Stimulated activated effector memory CD8-positive, alpha-beta T cell treated with anti-CD3 and anti-CD28 coated beads, Interleukin-12 subunit alpha, Interleukin-12 subunit beta, amount 100 ng/mL, for 72 hours (primary cell): ENCODE measurements around the gene CCDC85C.

Source experiments
- ATAC-seq: fragments of 150-1000 bp; cut with Tn5 transposase; 2 replicates; pipeline ENCODE4 v1.10.0; 2021
- DNase-seq, 2 donors: peaks; one replicate each; pipeline ENCODE4 v3.0.0; 2021 to 2022; ENCODE audit warnings: low spot score in 2 of 2
- H3K27ac Mint-ChIP-seq: one replicate; pipeline ENCODE4 v1.8.0; 2022; ENCODE audit warnings: mild to moderate bottlenecking, mixed read lengths
- H3K36me3 Mint-ChIP-seq: one replicate; pipeline ENCODE4 v1.8.0; 2022; ENCODE audit warnings: mild to moderate bottlenecking, mixed read lengths
- H3K4me1 Mint-ChIP-seq: one replicate; pipeline ENCODE4 v1.8.0; 2022; ENCODE audit warnings: mixed read lengths
- H3K4me3 Mint-ChIP-seq: one replicate; pipeline ENCODE4 v1.8.0; 2022; ENCODE audit warnings: mild to moderate bottlenecking, mixed read lengths
- H3K9me3 Mint-ChIP-seq: one replicate; pipeline ENCODE4 v1.8.0; 2022; ENCODE audit warnings: mixed read lengths

The CCDC85C gene

DNA sequence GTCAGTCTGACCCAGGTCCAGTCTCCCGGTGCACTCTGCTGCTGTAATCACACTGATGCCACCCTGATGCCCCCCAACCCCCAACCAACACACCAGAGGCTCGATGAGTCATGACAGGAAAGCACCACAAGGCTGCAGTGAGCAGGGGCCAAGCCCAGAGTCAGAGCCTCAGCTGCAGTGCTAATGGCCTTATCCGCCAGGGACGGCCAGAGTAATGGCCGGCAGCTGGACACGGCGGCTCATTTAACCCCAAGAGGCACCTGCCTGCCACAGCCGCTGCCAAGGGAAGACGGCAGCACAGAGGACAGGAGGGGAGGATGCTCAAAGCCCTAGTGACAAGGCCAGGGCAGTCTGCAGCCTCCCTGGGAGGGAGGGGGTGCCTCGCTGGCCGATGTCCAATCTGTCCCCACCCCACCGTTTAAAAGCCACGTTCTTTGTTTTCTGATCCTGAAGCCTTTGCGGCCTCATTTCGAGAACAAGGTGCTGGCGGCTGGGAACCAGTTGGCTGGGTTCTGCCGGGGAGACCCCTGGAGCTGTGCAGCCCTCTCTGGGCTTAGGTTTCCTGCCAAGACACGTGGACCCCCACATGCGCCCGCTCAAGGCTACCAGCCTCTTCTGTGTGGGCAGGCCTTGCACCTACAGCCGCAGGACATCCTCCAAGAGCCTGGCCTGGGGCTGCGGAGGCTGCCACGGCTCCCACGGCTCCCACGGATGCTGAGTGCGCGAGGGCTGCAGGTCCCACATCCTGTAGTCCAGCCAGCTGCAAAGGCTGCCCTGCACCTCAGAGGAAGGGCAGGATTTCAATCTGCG lies 13.1 kb downstream of the CCDC85C start:
- no peak overlapping the region for H3K27ac Mint-ChIP-seq
- H3K4me1 Mint-ChIP-seq = peaks cover 49% of the 10 kb centered on the region
- no peak overlapping the region for H3K4me3 Mint-ChIP-seq
- ATAC-seq = no peak
- peaks cover 13% of the 10 kb centered on the region for H3K36me3 Mint-ChIP-seq
- no peaks in the 10 kb centered on the region for H3K9me3 Mint-ChIP-seq
- no peak for DNase-seq

GRCh38 chr14:99589651-99590530 lies 14.1 kb downstream of the CCDC85C start:
- no peaks in the 10 kb centered on the region for H3K9me3 Mint-ChIP-seq
- DNase-seq = no peak

DNA sequence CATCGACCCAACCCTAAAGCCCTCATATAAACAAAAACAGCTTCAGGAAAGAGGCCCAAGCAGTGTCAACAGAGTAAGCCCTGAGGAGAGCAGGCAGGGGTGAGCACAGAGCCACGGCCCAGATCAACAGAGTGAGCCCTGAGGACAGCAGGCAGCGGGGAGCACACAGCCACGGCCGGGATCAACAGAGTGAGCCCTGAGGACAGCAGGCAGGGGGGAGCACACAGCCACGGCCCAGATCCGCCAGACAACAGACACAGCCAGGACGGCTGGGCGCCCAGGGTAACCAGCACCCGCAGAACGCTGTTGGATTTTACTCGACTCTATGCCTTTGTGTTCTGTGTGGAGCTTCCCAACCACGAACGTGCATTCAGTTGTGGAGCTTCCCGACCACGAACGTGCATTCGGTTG lies 15.0 kb downstream of the CCDC85C start:
- H3K9me3 Mint-ChIP-seq = no peaks in the 10 kb centered on the region
- DNase-seq (no peak), ATAC-seq (no peak)
- H3K27ac Mint-ChIP-seq = no peak overlapping the region
- no peak overlapping the region for H3K4me3 Mint-ChIP-seq
- peaks cover 5% of the 10 kb centered on the region for H3K36me3 Mint-ChIP-seq
- H3K4me1 Mint-ChIP-seq = peaks cover 32% of the 10 kb centered on the region

More at GRCh38 chr14:99589651-99590530, 14.1 kb downstream of the CCDC85C start:
- Mint-ChIP-seq H3K4me3 (no peak overlapping the region), H3K4me1 (peaks cover 40% of the 10 kb centered on the region), H3K36me3 (peaks cover 7% of the 10 kb centered on the region), H3K27ac (no peak overlapping the region)
- ATAC-seq = no peak

GRCh38 chr14:99587460-99588278 lies 16.3 kb downstream of the CCDC85C start:
- no peak overlapping the region for H3K4me3 Mint-ChIP-seq
- H3K27ac Mint-ChIP-seq = peak overlapping the region; percentile 54
- no peaks in the 10 kb centered on the region for H3K9me3 Mint-ChIP-seq

GRCh38 chr14:99586761-99587459 lies 17.1 kb downstream of the CCDC85C start:
- DNase-seq (no peak), ATAC-seq (no peak)
- Mint-ChIP-seq H3K4me1 (peaks cover 23% of the 10 kb centered on the region), H3K27ac (no peak overlapping the region), H3K9me3 (no peaks in the 10 kb centered on the region), H3K36me3 (peaks cover 5% of the 10 kb centered on the region), H3K4me3 (no peak overlapping the region)

More at GRCh38 chr14:99587460-99588278, 16.3 kb downstream of the CCDC85C start:
- Mint-ChIP-seq H3K4me1 (peaks cover 31% of the 10 kb centered on the region), H3K36me3 (peaks cover 5% of the 10 kb centered on the region)
- ATAC-seq = no peak
- DNase-seq = no peak

DNA sequence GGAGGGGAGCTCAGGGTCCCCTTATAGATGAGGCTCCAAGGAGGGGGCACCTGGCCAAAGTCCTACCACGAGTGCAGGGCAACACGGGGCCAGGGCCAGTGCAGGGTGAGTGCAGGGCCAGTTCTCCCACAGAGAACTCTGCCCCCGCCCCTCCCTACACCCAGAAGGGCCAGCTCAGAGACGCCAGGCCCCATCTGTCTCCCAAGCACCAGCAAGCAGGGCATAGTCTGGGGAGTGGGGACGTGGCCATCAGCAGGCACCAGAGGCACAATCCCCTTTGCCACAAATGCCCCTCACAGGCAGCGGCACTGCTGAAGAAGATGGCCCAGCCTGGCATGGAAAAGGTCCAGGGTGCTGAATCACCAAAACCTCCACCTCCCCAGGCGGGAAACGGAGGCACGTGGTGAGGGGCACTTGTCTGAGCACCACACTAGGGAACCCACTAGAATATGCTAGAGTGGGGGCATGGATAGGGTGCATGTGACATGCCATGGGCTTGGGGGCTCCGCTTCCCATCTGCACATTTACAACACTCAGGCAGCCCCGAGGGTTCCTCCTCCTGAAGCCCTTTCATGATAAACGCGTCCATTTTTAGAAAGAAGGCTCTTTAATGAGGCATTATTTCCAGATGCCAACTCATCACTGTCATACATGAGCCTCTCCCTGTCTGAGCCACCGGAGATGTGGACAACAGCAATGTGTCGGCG lies 17.8 kb downstream of the CCDC85C start:
- ATAC-seq (no peak), DNase-seq (no peak)
- no peak overlapping the region for H3K27ac Mint-ChIP-seq
- peaks cover 22% of the 10 kb centered on the region for H3K4me1 Mint-ChIP-seq
- H3K4me3 Mint-ChIP-seq = no peak overlapping the region
- peaks cover 5% of the 10 kb centered on the region for H3K36me3 Mint-ChIP-seq
- no peaks in the 10 kb centered on the region for H3K9me3 Mint-ChIP-seq

DNA sequence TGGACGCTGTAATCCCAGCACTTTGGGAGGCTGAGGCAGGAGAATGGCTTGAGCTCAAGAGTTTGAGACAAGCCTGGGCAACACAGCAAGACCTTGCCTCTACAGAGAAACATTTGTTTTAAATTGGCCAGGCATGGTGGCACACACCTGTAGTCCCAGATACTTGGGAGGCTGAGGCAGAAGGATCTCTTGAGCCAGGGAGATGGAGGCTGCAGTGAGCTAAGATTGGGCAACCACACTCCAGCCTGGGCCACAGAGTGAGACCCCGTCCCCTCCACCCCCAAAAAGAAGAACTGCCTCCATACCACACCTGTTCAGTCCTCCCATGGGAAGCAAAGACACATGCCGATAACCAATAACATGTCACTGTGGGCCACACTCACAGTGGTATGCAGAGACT lies 19.2 kb downstream of the CCDC85C start:
- no peak overlapping the region for H3K4me3 Mint-ChIP-seq
- no peak for DNase-seq
- peaks cover 5% of the 10 kb centered on the region for H3K36me3 Mint-ChIP-seq
- H3K27ac Mint-ChIP-seq = no peak overlapping the region
- no peaks in the 10 kb centered on the region for H3K9me3 Mint-ChIP-seq
- H3K4me1 Mint-ChIP-seq = peaks cover 21% of the 10 kb centered on the region
- ATAC-seq = no peak

GRCh38 chr14:99581938-99582337 lies 22.1 kb downstream of the CCDC85C start:
- Mint-ChIP-seq H3K27ac (no peak overlapping the region), H3K4me1 (peaks cover 9% of the 10 kb centered on the region), H3K36me3 (no peaks in the 10 kb centered on the region), H3K4me3 (no peak overlapping the region), H3K9me3 (no peaks in the 10 kb centered on the region)
- DNase-seq (no peak), ATAC-seq (no peak)

DNA sequence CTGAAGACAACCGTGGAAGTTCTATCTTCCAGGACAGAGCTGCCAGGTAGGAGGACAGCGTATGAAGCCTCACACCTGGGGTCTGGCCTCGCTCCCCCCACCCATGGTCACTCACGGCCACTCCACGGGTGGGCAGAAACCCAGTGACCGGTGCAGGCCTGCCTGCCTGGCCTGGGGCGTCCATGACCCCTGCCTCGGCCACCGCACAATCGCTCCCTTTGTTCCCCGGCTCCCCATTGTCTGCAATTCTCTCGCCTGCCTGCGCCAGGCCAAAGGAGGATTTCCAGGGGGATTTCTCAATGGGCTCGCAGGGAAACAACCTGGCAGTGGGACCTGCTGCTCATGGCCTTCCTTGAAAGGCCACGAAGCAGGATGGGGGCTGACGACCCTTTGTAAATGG lies 22.6 kb downstream of the CCDC85C start:
- no peak for DNase-seq
- H3K9me3 Mint-ChIP-seq = no peaks in the 10 kb centered on the region
- ATAC-seq = no peak
- no peak overlapping the region for H3K4me3 Mint-ChIP-seq
- peak overlapping the region; percentile 65 for H3K27ac Mint-ChIP-seq
- H3K36me3 Mint-ChIP-seq = no peaks in the 10 kb centered on the region
- H3K4me1 Mint-ChIP-seq = peaks cover 9% of the 10 kb centered on the region

GRCh38 chr14:99579903-99580571 lies 24.0 kb downstream of the CCDC85C start:
- H3K36me3 Mint-ChIP-seq = no peaks in the 10 kb centered on the region
- DNase-seq (no peak), ATAC-seq (no peak)

GRCh38 chr14:99579120-99579836 lies 24.7 kb downstream of the CCDC85C start:
- Mint-ChIP-seq H3K4me3 (no peak overlapping the region), H3K9me3 (no peaks in the 10 kb centered on the region), H3K4me1 (peaks cover 22% of the 10 kb centered on the region), H3K27ac (no peak overlapping the region), H3K36me3 (no peaks in the 10 kb centered on the region)
- ATAC-seq (no peak), DNase-seq (no peak)

More at GRCh38 chr14:99579903-99580571, 24.0 kb downstream of the CCDC85C start:
- H3K4me1 Mint-ChIP-seq = peaks cover 21% of the 10 kb centered on the region
- H3K4me3 Mint-ChIP-seq = no peak overlapping the region
- no peak overlapping the region for H3K27ac Mint-ChIP-seq
- H3K9me3 Mint-ChIP-seq = no peaks in the 10 kb centered on the region

DNA sequence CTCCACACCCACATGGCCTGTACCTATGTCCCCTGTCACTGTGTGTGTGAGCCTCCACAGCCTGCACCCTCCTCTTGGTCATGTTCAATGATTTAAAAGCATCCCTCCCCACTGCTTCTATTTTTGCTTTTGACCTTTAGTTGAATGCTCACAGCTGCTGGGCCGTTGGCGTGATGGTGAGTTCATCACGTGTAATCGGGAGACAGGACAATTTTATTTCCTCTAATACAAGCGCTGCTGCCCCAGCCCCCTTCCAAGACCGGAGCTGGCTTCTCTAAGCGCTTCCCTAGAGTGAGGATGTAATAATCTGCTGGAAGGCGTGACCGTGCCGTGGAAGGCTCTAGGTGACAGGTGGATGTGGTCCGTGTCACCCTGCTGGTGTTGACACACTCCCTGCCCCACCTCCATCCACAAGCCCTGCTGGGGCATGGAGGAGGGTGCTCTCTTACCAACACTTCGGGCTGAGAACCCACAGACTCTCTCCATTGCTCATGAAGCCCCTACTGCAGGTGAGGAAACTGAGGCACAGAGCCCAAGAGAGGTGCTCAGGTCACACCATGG lies 25.4 kb downstream of the CCDC85C start:
- H3K9me3 Mint-ChIP-seq = no peaks in the 10 kb centered on the region
- H3K27ac Mint-ChIP-seq = no peak overlapping the region
- DNase-seq (no peak), ATAC-seq (no peak)
- H3K4me3 Mint-ChIP-seq = no peak overlapping the region
- H3K4me1 Mint-ChIP-seq = peaks cover 22% of the 10 kb centered on the region
- no peaks in the 10 kb centered on the region for H3K36me3 Mint-ChIP-seq
